OCI-LY7 (cell line): ENCODE measurements around the gene TDRD7. TPM values are rescaled to one million over a fixed set of nuclear protein-coding genes. Genes with fewer than 3 reads are reported as not detected.

Experiments used
- BruUV-seq: library from RNA; stranded (reverse); fragments of 400-500 nt; replicated peaks from 2 replicates; lab custom pipeline; 2021; lab: Mats Ljungman, UMichigan
- CTCF ChIA-PET: fragments of 300-600 bp; sonication (Branson Sonifier 250); formaldehyde crosslinking; loops from one replicate; lab custom pipeline; 2022; ENCODE audit warnings: antibody characterized with exemption; ENCODE audit not compliant: unreplicated experiment; lab: Charles Lee
- POLR2A ChIA-PET: fragments of 300-600 bp; sonication (Branson Sonifier 250); formaldehyde crosslinking; loops from one replicate; lab custom pipeline; 2022; ENCODE audit warnings: antibody characterized with exemption; lab: Charles Lee
- DNase-seq: peaks from one replicate; pipeline ENCODE4 v3.0.0-alpha.2; 2015; ENCODE audit warnings: low spot score
- H2AFZ ChIP-seq: fragments of 200-600 bp; sonication (generic), shearing (Covaris generic); 2 replicates; pipeline ENCODE4 v1.6.1; 2014; ENCODE audit warnings: mild to moderate bottlenecking, antibody characterized with exemption, low read length, moderate library complexity
- H3K27ac ChIP-seq: fragments of 200-600 bp; sonication (generic); 2 replicates; pipeline ENCODE4 v1.5.1; 2014; ENCODE audit warnings: mixed run types, low read depth, mild to moderate bottlenecking, moderate library complexity, low read length, inconsistent platforms; ENCODE audit not compliant: poor library complexity, severe bottlenecking
- H3K36me3 ChIP-seq: fragments of 200-600 bp; sonication (generic); 2 replicates; pipeline ENCODE4 v1.6.1; 2014; ENCODE audit warnings: mild to moderate bottlenecking, antibody characterized with exemption, low read length, moderate library complexity, mixed read lengths; ENCODE audit not compliant: insufficient read depth
- H3K4me1 ChIP-seq: fragments of 200-600 bp; sonication (generic); 2 replicates; pipeline ENCODE4 v1.5.1; 2014; ENCODE audit warnings: mild to moderate bottlenecking, low read length; ENCODE audit not compliant: insufficient read depth, poor library complexity, severe bottlenecking
- H3K4me2 ChIP-seq: fragments of 200-600 bp; sonication (generic); 2 replicates; pipeline ENCODE4 v1.6.1; 2014; ENCODE audit warnings: mild to moderate bottlenecking, low read length
- H3K4me3 ChIP-seq: fragments of 200-600 bp; sonication (generic); 2 replicates; pipeline ENCODE4 v1.5.1; 2014; ENCODE audit warnings: mild to moderate bottlenecking, low read depth, low read length; ENCODE audit not compliant: poor library complexity, severe bottlenecking
- H3K79me2 ChIP-seq: fragments of 200-600 bp; sonication (generic); 2 replicates; pipeline ENCODE4 v1.6.1; 2016; ENCODE audit warnings: low read depth, mild to moderate bottlenecking, low read length, moderate library complexity, mixed read lengths; ENCODE audit not compliant: insufficient read depth
- H3K9me2 ChIP-seq: fragments of 200-600 bp; sonication (generic); 2 replicates; pipeline ENCODE4 v1.6.1; 2016; ENCODE audit warnings: mild to moderate bottlenecking, low read length, mixed read lengths; ENCODE audit not compliant: insufficient read depth
- H3K9me3 ChIP-seq: fragments of 200-600 bp; sonication (generic); 2 replicates; pipeline ENCODE4 v1.6.1; 2014; ENCODE audit warnings: mild to moderate bottlenecking, mixed run types, low read length, mixed read lengths
- H4K20me1 ChIP-seq: fragments of 200-600 bp; sonication (generic); 2 replicates; pipeline ENCODE4 v1.6.1; 2014; ENCODE audit warnings: mild to moderate bottlenecking, antibody characterized with exemption, low read length, moderate library complexity, mixed read lengths; ENCODE audit not compliant: insufficient read depth
- EZH2phosphoT487 ChIP-seq: fragments of 200-600 bp; sonication (generic); IDR thresholded peaks from 2 replicates; pipeline ENCODE4 v1.6.1; 2018; ENCODE audit warnings: low read depth, borderline replicate concordance, mild to moderate bottlenecking, mixed run types, antibody characterized with exemption, low read length, moderate library complexity, mixed read lengths
- intact Hi-C: fragments of 100-400 bp; cut with micrococcal nuclease; formaldehyde crosslinking; loops from one replicate; pipeline ENCODE4 v1.10.0; 2022; ENCODE audit not compliant: unreplicated experiment
- total RNA-seq, 2 experiments: library from RNA; depleted of rRNA in 1 of 2; stranded (reverse); fragments of >200 nt in 1 of 2; shearing (Covaris generic) in 1 of 2; gene quantifications; 2 replicates each; pipeline ENCODE4 v1.2.3, GENCODE V29; 2014 to 2022
- TF ChIP-seq, protein P1 (sequence below): fragments of 200-600 bp; sonication (generic); conservative IDR thresholded peaks from 2 replicates; pipeline ENCODE4 v1.5.1; 2014; ENCODE audit warnings: mild to moderate bottlenecking, antibody characterized with exemption, low read length, moderate library complexity, mixed read lengths

The TDRD7 gene
- total RNA-seq, 2 experiments from 2014 or later = 4.0 to 6.1 TPM

DNA sequence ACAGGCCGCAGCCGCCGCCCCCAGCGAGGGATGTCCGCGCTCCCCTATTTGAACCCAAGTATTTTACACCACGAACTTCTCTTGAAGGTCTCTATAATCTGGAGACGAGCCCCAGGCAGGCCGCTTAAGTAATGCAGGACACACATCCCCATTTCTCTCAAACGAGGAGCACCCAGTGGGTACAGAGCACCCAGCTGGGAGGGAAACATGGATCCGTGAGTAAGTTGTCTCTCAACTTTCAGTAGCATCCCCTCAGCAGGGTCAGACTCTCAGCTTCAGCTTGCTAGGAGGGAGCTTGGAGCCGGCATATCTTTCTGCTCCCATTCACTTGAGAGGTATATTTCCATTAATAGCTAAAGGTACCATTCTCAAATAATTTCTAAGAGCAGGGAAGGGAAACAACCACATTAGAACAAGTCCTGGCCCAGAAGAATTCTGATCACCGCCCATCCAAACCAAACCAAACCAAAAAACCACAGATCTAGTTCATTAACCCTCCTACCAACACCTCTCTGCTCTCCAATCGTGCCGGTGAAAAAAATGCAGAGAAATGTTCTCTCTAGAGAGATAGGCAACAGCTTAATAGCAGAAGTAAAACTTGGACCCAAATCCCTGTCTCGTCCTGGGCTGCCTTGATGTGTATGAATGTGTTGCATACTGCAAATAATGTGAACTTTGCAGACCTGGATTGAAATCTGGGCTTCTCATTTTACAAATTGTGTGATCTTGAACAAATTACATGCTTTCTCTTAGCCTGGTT lies 910 bp downstream of the TDRD7 start:
- POLR2A ChIA-PET = no interaction called here
- TSS peak; percentile 53 for BruUV-seq
- intact Hi-C loops = loop anchor here (5.0 to 10.0 kb wide), 3 partner anchors 184 to 558 kb away; partner anchors contain the start of gene ZNF782

DNA sequence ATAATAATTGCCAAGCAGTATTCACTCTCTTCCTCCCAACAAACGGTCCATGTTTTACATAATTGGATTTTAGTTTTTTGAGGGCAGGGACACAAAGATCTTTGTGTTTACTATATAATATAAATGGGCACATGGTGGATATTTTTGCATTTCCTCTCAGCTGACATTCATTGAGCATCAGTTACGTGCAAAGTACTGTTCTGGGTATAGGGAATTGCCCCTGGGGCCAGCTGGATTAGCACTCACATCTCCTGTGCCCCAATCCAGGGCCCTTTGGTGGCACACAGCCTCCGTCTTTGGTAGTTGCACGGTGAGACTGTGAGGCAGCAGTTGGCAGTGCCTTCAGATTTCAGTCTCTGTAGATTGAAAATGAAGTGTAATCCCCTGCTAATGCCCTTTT lies 1.6 kb downstream of the TDRD7 start:
- H3K27ac ChIP-seq = no peak overlapping the region
- no peaks in the 10 kb centered on the region for H3K9me3 ChIP-seq
- CTCF ChIA-PET = interaction anchor here (1.0 kb wide), 1 partner anchor 20 kb away, joined by 3 read pairs; no protein-coding TSS in a partner anchor
- peak overlapping the region; percentile 91 for H3K4me3 ChIP-seq
- POLR2A ChIA-PET = no interaction called here
- no peak overlapping the region for H2AFZ ChIP-seq
- peak overlapping the region; percentile 70 for H3K4me2 ChIP-seq
- no peak for DNase-seq
- no peaks in the 10 kb centered on the region for H3K9me2 ChIP-seq
- peaks cover 20% of the 10 kb centered on the region for H3K4me1 ChIP-seq
- H3K36me3 ChIP-seq = no peaks in the 10 kb centered on the region
- no TSS peak for BruUV-seq
- no peaks in the 10 kb centered on the region for H4K20me1 ChIP-seq
- intact Hi-C loops = loop anchor here (5.0 to 10.0 kb wide), 3 partner anchors 184 to 559 kb away; partner anchors contain the start of gene ZNF782
- TF ChIP-seq, protein P1, sequence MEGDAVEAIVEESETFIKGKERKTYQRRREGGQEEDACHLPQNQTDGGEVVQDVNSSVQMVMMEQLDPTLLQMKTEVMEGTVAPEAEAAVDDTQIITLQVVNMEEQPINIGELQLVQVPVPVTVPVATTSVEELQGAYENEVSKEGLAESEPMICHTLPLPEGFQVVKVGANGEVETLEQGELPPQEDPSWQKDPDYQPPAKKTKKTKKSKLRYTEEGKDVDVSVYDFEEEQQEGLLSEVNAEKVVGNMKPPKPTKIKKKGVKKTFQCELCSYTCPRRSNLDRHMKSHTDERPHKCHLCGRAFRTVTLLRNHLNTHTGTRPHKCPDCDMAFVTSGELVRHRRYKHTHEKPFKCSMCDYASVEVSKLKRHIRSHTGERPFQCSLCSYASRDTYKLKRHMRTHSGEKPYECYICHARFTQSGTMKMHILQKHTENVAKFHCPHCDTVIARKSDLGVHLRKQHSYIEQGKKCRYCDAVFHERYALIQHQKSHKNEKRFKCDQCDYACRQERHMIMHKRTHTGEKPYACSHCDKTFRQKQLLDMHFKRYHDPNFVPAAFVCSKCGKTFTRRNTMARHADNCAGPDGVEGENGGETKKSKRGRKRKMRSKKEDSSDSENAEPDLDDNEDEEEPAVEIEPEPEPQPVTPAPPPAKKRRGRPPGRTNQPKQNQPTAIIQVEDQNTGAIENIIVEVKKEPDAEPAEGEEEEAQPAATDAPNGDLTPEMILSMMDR = no peak
- no peak for TF ChIP-seq EZH2phosphoT487
- H3K79me2 ChIP-seq = no peaks in the 10 kb centered on the region

More for the DNA sequence above, 910 bp downstream of the TDRD7 start:
- Histone ChIP-seq H3K9me3 (no peaks in the 10 kb centered on the region), H2AFZ (peak overlapping the region; percentile 99), H3K4me3 (peak overlapping the region; percentile 91), H3K9me2 (no peaks in the 10 kb centered on the region), H3K79me2 (no peaks in the 10 kb centered on the region), H3K27ac (no peak overlapping the region), H3K4me1 (peaks cover 20% of the 10 kb centered on the region), H4K20me1 (no peaks in the 10 kb centered on the region), H3K36me3 (no peaks in the 10 kb centered on the region), H3K4me2 (peak overlapping the region; percentile 70)
- peak; percentile 28 for DNase-seq
- TF ChIP-seq EZH2phosphoT487 = no peak
- TF ChIP-seq, protein P1 = no peak
- CTCF ChIA-PET = interaction anchor here (0.6 to 1.0 kb wide), 2 partner anchors 20 to 391 kb away, joined by 3 read pairs; no protein-coding TSS in a partner anchor
